ENCODE data around the gene FMNL2.
A peak's percentile ranks its signal among the peaks of the same experiment; 100 is the strongest.

The FMNL2 gene

DNA sequence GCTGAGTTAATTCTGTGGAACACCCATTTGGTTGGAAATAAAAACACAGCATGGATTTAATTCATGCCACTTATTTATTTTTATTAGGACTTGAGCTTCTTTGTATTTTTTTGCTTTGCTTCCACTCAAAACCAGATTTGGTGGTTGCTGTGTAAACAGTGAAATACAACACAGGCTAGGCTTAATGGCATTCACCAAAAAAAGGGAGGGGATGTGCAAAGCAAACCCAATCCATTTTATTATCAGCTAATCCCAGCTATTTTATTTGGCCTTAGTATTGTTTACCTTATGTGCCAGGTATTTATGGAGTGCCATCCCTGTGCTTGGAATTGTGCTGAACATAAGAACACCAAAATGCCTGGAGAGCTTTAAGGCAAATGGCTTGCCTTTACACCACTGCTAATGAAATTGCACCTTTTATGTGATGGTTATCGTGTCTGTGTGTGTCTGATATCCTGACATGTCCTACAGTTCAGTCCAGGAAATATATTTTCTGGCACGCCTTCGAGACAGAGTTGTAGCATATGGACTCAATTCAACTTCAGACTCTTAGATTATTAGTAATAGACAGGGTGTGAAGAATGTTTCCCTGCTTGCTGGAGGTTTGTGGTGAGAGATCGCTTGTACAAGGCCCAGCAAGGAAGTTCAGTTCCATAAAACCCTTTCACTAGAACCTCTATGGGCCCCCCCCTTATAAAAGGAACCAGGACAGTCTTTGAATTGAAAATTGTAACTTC is 282.6 kb downstream of the FMNL2 start:
- no peak for DNase-seq (ENCODE audit: low spot score)

DNA sequence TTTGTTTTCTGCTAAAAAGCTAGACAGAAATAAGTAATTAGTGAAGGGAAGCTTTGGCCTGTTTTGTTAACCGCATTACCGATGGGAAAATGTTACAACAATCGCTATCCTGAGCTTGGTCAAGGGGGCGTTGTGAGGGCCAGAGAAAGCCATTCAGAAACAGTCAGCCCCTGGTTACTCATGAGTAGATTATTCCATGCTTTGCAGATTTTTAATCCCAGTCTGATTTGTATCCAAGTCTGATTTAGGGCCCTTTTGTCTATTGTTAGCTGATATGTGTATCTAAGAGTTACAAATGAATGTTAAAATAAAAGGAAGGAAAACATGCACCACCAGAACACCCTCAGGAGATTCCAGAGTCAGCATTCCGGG is 283.2 kb downstream of the FMNL2 start:
- no peak for DNase-seq (ENCODE audit: low spot score)

DNA sequence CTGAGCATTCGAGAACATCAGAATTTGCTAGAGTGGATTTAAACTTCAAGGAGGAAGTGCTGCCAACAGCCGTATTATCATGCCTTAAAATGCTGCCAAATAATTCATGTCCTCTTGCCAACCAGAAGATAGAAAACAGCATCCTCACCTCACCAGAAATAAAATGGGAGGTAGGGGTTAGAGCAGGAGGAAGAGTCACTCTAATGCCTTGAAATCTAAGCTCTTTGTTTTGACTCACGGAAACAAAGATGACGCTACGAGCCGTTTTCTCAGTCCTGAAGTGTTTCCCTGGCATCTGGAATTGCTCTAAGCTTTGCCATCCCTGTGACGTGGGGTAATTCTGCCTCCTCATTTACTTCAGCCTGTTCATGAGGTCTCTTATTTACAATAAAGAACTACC is 285.2 kb downstream of the FMNL2 start:
- no peak for DNase-seq (ENCODE audit: low spot score)

DNA sequence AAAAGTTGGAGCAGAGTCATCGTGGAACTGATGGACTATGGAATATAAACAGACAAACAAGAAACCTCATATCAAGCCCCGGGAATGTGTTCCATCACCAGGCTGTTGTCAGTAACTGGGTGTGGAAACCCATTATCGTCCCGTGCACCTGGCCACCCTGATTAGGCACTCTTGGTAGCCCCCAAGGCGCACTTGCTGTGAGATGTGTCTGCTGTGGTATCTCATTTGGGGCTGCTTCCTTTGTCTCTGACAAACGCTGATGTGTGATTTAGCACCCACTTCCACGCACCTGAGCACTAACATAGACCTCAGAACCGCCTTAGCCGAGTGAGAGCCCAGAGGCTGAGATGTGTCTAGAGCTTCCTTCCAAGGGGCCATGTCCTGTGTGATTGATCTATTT is 286.0 kb downstream of the FMNL2 start:
- DNase-seq (ENCODE audit: low spot score), result no peak

DNA sequence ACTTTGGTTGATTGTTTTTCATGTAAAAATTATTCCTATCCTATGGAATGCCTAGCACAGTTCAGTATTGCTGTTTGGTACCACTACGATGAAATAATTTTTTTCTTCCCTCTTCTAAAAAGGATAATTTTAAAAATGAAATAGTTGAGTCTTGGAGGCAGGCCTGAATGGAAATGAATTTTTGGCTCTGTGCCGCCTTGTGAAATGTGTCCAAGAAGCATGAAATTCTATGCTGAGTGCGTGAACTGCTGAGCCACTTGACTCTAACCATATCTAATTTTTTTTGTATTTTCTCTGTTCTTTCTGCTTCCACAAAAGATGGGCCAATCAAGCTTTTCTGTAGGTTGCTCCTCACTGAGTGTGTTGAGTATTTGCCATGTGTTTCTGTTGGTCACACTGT is 287.2 kb downstream of the FMNL2 start:
- DNase-seq (ENCODE audit: low spot score), result no peak

DNA sequence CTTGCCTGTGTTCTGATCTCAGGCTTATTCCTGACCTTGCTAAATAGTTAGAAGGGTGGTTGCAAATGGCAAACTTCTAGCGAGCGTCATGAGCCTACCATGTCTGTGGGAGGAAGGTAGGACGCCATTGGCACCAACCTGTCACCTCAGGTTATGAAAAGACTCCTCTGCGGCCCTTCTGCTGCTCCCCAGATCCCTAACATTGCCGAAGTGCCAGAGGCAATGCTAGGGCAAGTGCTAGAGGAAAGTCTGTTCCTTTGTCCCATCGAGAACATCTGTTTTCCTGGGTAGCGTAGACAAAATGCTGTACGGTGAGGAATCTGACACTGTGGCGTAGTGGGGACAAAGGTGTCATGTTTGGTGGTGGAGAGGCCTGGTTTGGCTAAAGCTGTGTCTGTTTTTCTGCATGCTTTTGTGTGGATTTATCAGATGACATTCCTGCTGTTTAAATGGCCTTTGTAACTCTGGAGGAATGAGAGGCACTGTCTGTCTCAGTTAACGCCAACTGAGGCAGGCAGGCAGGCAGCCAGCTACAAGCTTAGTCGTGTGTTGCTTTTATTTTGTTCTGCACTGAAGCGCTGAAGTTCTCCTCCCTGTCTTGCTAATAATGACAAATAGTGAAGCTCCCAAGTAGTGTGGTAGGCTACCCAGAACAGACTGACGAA is 288.2 kb downstream of the FMNL2 start:
- DNase-seq (ENCODE audit: low spot score), result peak; percentile 50

DNA sequence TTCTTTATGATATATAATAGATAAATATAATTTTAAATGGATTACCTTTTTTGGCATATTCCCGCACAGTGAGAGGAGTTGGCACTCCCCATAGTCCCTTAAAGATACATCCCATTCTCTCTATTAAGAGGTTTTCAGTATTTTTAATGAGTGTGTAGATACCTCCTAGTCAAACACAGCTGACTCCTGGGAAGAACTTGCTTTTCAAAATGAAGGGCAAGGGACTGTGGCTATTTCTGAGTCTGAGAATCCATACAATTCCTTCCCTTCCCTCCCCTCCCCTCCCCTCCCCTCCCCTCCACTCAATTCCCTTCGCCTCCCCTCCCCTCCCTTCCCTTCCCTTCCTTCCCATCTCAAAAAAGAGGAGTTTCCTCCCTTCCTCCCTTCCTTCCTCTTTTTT is 288.8 kb downstream of the FMNL2 start:
- DNase-seq (ENCODE audit: low spot score), result no peak

DNA sequence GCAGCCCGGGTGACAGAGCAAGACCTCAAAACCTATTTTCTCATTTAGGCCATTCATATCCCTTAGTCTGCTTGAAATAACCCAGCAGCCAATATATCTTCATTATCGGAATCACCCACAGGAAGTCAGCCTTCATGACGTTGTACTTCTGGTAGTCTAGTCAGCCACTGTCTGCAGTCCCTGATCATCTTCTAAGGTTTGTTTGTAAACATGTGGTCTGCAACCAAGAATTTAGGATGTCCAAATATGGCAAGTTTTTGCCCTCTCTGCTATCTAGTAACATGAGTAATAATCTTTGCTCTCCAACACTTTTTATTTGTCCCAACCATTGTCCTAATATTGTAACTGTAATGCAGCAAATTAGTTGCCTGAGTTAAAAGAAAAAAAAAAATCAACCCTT is 289.8 kb downstream of the FMNL2 start:
- DNase-seq (ENCODE audit: low spot score), result no peak

DNA sequence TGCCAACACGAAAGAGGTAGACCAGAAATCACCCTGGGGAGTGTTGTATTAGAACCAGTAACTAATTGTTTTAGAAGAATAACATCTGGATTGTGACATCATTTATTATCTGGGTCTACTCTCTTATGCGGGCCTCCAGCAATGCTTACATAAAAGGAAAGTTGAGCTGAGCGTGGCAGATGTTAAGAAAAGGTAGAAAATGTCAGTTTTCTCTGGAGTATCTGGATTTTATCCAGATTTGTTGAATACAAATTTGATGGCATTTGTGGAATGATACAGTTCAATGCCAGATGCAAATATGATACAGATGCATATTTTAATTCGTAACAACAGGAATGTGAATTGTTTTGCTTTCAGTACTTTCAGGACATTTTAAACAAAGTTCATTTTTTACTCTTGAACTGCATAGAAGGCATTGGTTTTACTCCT is 292.0 kb downstream of the FMNL2 start:
- no peak for DNase-seq (ENCODE audit: low spot score)

DNA sequence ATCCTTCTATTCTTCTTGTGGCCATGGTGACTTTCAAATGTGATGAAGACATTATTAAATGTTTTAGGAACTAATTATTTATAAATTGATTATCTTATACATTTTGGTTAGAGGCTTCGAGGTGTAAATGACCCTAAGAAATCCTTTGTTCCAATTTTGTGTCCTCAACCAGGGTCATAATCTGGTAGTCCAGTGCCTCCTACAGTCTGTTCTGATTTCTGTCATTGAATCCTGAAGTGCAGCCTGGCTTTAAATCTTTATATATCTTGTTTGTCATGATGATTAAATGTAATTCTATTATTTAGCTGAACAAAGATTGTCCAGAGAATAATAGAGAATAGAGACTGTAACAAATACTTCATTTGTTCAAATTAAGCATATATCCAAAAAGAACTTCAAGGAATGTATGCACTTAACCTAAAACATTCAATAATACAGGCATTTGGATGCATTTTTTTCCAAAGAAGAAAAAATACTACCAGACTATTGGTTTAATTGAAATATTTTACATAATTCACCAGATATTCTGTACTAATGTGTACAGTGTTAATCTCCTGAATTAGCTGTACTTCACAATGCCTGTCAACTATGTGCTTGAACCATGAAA is 292.5 kb downstream of the FMNL2 start:
- DNase-seq (ENCODE audit: low spot score), result peak; percentile 58

DNA sequence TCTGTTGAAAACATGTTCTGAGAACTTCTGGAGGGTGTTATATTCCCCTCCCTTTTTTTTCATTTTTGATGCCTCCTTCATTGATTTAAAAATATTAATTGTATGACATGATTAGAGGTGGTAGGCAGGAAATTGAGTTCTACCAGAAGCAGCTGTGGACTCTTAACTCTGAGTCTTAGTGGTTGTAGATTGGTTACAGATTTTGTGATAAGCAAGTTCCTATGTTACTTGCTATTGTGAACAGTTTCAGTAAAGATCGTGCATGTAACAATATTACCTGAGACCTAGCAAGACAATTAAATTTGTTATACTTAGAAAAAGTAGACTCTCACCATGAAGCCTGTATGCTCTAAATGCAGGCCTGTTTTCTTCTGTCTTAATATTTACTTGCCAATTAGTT is 294.2 kb downstream of the FMNL2 start:
- DNase-seq (ENCODE audit: low spot score), result no peak

DNA sequence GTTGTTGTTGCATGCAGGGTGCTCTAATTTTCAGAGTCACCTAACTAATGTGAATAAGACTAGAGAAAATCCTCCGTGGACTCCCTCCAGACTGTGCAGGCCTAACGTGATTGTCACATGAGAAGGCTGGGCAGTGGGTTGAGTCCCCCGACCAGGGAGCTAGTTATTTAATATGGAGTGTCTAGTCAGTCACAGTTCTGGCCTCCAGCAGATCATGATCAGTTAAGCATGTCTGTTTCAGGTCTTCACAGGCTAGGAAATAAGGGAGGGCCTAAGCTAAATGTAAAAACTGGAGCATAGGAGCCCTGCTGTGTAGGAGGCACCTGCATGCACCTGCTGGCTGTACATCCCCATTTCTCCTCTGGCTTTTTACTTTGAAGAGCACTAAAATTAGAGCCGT is 295.5 kb downstream of the FMNL2 start:
- DNase-seq (ENCODE audit: low spot score), result no peak

DNA sequence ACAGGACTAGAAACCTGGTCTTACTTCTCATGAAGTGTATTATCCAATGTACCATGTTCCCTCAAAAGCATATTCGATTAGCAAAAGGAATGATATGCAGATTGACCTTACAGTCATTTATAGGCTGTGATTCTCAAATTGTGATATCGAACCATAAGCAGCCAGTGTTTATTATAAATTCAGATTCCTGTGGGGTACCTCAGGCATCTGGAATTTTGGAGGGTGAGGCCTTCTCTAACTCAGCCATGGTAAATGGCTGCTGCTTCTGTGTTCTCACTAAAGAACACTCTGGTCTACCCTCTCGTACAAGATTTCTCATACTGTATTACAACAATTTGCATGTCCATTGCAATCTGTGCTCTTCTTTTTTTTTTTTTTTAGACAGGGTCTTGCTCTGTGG is 297.8 kb downstream of the FMNL2 start:
- DNase-seq (ENCODE audit: low spot score), result no peak

DNA sequence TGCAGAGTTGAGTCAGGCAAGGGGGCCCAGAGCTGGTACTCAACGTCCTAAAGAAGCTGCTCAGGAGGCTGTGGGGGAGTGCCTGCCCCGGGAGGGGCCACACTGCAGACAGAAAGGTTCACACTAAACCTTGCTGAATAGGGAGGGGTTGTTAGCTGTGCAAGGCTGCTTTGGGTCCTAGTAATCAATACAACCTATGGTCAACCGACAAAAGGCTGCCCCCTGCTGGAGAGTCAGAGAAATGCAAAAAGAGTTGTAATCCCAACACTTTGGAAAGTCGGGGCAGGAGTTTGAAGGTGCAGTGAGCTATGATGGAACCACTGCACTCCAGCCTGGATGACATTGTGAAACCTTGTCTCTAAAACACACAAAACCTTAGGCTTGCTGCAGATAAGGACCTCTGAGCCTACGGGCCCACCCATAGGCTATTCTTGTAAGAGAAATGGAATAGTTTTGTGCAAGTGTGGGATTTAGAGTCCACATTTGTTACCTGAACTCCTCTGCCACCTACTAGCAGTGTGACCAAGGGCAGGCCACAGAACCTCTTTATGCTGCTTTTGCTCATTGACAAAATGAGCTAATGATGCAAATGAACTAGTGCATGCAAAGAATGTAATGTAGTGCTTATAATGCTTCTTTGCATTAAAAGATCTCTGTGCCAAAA is 300.8 kb downstream of the FMNL2 start:
- peak; percentile 72 for DNase-seq (ENCODE audit: low spot score)

DNA sequence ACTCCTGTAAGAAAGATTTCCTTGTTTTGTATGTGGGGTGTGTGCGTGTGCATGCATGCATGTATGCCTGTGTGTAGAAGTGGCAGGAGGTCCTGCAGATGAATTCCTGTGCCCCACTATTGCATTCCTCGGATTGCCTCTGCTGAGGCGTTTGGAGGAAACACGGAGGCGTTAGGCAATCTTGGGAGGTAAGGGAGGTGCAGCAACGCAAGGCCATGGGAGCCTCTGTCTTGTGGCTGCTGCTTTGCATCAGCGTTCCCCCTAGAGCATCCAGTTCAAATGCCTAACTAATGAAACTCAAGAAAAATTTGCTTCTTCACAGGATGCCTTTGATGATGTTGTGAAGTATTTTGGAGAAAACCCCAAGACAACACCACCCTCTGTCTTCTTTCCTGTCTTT is 302.3 kb downstream of the FMNL2 start:
- DNase-seq (ENCODE audit: low spot score), result no peak

DNA sequence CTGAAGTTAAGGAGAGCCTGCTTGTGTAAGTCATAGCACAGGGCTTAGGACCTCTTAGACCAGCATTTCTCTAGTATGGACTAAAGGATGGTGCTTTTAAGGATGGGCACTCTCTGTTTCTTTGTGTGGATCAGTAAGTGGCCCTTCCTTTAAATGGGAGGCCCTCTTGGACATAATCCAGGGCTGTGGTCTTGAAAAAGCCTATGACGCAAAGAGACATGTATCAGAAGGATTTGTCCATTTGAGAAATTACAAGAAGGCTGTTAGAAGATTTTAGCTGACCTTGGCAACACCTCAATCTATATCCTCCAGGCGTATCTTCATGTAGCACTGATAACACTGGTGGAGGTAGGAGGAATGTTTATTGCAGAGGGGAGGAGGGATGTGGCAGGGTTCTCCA is 303.1 kb downstream of the FMNL2 start:
- DNase-seq (ENCODE audit: low spot score), result no peak

DNA sequence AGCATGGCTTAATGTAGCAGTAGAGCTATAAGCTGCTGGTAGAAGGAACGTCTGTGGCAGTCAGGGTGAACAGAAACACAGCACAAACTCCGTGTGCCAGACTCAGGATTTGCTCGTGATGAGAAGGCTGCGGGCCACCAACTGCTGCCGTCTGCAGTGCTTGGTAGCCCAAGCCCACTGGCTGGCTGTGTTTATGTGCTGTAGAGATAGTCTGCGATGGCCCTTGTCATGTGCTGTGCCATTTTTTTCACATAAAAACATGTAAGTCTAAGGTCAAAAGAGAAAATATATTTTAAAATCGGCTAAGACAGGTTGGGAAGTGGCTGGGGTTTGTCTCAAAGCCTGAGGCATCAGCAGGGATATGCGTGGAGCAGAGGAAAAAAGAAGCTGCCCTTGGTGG is 303.6 kb downstream of the FMNL2 start:
- no peak for DNase-seq (ENCODE audit: low spot score)

DNA sequence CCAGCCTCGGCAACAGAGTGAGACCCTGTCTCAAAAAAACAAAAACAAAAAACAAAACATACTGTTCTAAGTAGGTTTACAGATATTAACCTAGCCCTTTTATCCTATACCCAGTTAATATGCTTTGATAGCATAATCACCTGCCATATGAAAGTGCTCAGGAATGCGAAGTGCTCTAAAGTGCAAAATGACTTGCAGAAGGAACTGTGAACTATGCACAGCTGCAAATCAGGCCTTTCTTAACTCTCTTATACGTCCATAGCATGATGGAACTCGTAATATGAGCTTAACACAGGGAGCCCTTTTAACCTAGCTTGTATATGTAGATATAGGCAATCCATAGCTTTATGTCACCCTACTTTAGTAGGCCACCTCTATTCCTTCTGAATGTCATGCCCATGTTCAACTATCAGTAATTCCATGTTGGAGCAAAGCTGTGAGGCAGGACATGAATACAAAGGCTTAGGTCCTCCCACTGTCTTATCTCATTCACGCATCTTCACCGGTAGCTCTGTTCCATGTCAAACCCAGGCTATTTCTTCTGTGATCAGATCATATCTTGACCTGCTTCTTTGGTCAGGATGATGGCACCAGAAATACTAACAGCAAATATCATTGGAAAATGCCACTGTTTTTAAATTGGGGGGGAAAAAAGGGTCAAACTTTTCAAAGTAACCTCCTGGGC is 309.4 kb downstream of the FMNL2 start:
- no peak for DNase-seq (ENCODE audit: low spot score)

DNA sequence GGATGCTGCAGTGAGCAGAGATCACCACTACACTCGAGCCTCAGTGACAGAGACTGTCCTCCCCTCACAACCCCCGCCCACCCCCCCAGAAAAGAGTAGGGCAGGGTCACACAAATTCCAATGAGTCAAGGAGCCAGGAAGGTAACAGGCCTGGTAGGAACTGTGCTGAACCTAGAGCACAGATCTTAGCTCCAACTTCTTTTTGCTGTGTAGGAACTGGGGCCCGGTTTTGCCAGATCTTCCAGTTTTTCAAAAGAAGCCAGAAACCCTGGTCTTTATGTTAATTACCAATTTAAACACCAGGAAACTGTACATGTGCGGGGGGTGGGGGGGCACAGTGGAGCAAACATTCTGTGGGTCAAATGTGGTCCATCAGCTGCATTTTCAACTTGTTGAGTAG is 311.3 kb downstream of the FMNL2 start:
- DNase-seq (ENCODE audit: low spot score), result no peak

DNA sequence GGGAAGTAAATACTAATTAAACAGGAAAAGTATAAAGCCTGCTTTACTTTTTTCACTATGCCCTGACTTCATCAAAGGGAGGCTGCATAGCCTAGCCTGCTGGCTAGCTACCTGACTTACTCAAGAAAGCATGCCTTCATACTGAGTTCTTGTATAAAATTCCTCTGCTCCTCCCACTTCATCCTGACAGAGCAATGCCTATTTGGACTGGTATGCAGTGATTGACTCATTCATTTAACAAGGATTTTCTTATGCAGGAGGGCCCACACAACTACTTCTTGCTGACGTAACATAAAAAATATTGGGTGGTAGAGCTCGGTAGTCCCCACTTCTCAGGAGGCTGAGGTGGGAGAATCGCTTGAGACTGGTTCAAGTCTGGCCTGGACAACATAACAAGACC is 311.8 kb downstream of the FMNL2 start:
- DNase-seq (ENCODE audit: low spot score), result no peak

DNA sequence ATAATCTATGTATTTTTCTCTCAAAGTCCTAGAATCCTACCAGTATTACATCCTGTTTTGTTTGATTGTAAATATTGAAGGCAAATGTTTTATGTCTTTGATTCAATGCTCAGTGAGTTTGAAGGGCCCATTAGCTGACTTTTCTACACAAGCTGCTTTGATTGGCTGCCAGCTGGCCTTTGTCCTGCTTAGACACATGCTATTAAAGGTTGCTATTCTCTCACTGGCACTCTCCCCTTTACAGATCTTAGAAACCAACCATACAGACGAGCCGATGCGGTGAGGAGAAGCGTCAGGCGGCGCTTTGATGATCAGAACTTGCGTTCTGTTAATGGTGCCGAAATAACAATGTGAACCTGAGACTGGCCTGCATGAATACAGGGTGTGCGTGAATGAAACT is 312.6 kb downstream of the FMNL2 start:
- peak; percentile 75 for DNase-seq (ENCODE audit: low spot score)

DNA sequence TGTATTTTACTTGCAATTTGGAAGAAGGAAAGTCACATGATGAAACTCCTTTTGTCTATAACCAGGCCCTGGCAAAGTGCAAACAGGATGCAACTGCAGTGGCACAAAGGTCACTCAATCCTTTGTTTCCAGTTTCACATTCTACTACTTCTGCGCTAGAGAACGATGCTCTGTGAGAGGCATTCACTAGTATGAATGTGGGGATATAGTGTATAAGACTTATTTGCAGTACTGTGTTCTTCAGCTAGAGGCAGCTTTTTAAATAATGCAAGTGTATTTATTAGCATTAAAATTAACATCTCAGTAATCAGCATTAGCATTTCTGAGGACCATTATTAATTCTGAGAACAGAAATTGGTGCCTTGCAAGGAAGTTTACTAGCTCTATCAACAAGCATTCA is 313.4 kb downstream of the FMNL2 start:
- peak; percentile 20 for DNase-seq (ENCODE audit: low spot score)
